ENCODE measurements around the gene WDPCP. TPM values are rescaled to one million over a fixed set of nuclear protein-coding genes. Genes with fewer than 3 reads are reported as not detected.
A peak's percentile ranks its signal among the peaks of the same experiment; 100 is the strongest.

Gene WDPCP
- total RNA-seq, 4 donors from 2014 or later, result 6.5 to 41.3 (median 7.4) TPM

DNA sequence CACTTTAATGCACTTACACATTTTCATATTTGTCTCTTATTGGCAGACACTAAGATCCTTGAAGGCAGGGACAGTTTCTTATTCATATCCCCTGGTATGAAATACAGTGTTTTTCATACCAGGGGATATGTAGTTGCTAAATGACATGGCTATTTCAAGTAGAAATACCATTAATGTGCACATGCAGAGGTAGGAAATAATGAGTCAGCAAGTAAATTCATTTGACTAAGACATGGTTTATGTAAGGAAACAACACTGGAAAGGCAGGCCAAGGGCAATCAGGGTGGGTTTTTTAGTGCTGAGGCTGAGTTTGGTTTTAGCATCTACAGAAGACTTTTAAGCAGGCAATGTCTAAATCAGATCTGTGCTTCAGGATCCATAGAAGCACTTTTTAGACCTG, 155.9 kb downstream of the WDPCP start:
- DNase-seq, result no peak
- Histone ChIP-seq H3K27ac (no peak overlapping the region), H3K4me3 (no peak overlapping the region), H3K36me3 (no peaks in the 10 kb centered on the region), H3K9me3 (no peaks in the 10 kb centered on the region), H3K27me3 (no peaks in the 10 kb centered on the region), H3K4me1 (no peaks in the 10 kb centered on the region)
- TF ChIP-seq, protein P1, sequence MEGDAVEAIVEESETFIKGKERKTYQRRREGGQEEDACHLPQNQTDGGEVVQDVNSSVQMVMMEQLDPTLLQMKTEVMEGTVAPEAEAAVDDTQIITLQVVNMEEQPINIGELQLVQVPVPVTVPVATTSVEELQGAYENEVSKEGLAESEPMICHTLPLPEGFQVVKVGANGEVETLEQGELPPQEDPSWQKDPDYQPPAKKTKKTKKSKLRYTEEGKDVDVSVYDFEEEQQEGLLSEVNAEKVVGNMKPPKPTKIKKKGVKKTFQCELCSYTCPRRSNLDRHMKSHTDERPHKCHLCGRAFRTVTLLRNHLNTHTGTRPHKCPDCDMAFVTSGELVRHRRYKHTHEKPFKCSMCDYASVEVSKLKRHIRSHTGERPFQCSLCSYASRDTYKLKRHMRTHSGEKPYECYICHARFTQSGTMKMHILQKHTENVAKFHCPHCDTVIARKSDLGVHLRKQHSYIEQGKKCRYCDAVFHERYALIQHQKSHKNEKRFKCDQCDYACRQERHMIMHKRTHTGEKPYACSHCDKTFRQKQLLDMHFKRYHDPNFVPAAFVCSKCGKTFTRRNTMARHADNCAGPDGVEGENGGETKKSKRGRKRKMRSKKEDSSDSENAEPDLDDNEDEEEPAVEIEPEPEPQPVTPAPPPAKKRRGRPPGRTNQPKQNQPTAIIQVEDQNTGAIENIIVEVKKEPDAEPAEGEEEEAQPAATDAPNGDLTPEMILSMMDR (IDR thresholded peaks at IDR 0.05), result no peak
- TF ChIP-seq POLR2A (IDR thresholded peaks at IDR 0.05), result no peak

DNA sequence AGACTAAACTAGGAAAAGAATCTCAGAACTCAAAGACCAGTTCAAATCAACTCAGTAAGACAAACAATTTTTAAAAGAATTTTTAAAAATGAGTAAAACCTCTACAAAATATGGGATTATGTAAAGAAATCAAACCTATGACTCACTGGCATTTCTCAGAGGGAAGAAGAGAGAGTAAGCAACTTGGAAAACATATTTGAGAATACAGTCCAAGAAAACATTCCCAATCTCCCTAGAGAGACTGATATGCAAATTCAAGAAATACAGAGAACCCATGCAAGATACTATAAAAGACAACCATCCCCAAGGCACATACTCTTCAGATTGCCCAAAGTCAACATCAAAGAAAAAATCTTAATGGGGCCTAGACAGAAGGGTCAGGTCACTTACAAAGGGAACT, 162.7 kb downstream of the WDPCP start:
- TF ChIP-seq POLR2A (IDR thresholded peaks at IDR 0.05), result no peak
- TF ChIP-seq, protein P1 (IDR thresholded peaks at IDR 0.05), result no peak
- H3K4me3 ChIP-seq, result no peak overlapping the region
- no peaks in the 10 kb centered on the region for H3K4me1 ChIP-seq
- no peak for DNase-seq
- H3K27ac ChIP-seq, result no peak overlapping the region
- H3K36me3 ChIP-seq, result no peaks in the 10 kb centered on the region
- no peaks in the 10 kb centered on the region for H3K9me3 ChIP-seq
- no peaks in the 10 kb centered on the region for H3K27me3 ChIP-seq

DNA sequence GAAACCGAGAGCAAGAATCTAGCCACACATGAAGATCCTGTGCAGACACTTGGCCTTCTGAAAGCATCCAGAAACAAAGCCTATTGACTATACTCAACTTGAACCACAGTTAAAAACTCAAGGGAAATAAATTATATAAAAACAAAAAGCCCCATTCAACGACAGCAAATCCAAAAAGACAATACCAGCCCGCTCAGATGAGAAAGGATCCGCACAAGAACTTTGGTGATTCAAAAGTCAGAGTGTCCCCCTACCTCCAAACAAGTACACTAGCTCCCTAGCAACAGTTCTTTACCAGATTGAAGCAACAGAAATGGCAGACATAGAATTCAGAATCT, 163.2 kb downstream of the WDPCP start:
- Histone ChIP-seq H3K9me3 (no peaks in the 10 kb centered on the region), H3K27me3 (no peaks in the 10 kb centered on the region), H3K36me3 (no peaks in the 10 kb centered on the region), H3K27ac (no peak overlapping the region), H3K4me3 (no peak overlapping the region), H3K4me1 (no peaks in the 10 kb centered on the region)
- TF ChIP-seq, protein P1 (IDR thresholded peaks at IDR 0.05), result no peak
- no peak for TF ChIP-seq POLR2A (IDR thresholded peaks at IDR 0.05)
- no peak for DNase-seq

DNA sequence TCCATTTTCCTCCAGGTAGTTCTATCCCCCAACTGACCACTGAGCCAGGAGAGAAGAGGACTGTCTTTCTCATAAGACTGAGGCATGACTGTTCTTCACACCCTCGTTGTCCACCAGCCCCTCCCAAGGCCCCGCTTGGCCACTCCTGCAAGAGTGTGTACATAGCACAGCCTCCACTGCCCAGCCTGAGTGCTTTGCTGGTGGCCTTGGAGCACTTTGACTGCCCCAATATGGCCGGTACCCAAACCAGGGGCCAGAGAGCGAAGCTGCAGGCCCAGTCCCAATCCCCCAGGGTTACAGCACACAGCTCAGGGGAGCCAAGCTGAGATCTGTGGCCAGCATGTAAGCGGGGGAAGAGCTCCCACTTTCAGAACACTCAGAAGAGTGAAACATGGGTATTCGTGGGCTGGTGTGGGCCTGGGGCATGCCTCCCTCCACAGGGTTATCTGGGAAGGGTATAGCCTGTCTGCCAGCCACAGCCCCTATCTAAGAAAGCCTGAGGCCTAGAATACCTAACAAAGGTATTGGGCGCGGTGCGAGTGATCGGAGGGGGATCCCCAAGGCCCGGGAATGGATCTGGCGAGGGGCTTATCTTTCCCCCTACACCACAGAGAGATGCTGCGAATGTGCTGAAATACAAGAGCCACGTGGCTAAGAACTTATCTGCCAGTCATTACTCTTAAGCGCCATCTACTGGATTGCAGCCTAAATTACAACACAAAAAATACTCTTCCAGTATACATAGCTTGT, 163.8 kb downstream of the WDPCP start:
- no peak overlapping the region for H3K4me3 ChIP-seq
- no peaks in the 10 kb centered on the region for H3K27me3 ChIP-seq
- no peaks in the 10 kb centered on the region for H3K4me1 ChIP-seq
- no peak for DNase-seq
- no peak for TF ChIP-seq POLR2A (IDR thresholded peaks at IDR 0.05)
- TF ChIP-seq, protein P1 (IDR thresholded peaks at IDR 0.05), result peak in 4 of 6 experiments; percentile 20 to 46 (median 34)
- no peak overlapping the region for H3K27ac ChIP-seq
- no peaks in the 10 kb centered on the region for H3K36me3 ChIP-seq
- no peaks in the 10 kb centered on the region for H3K9me3 ChIP-seq

DNA sequence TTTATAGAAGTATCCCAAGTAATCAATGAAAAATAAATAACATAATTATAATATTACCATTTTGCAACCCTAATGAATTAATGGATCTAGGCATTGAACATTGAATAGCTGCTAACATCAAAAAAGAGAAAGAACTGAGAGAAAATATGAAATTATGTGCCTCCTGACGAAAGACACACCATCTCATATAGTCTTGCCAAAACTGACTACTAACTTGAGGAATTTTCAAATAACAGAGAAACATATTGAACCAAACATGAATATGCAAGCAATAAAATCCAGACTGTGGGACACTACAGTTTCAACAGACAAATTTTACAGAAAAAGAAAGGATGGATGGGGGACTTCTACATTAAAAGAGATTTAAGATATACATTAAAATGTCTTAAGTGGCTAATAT, 165.7 kb downstream of the WDPCP start:
- H3K27ac ChIP-seq, result no peak overlapping the region
- no peaks in the 10 kb centered on the region for H3K9me3 ChIP-seq
- H3K4me3 ChIP-seq, result no peak overlapping the region
- H3K36me3 ChIP-seq, result no peaks in the 10 kb centered on the region
- TF ChIP-seq POLR2A (IDR thresholded peaks at IDR 0.05), result no peak
- TF ChIP-seq, protein P1 (IDR thresholded peaks at IDR 0.05), result no peak
- no peak for DNase-seq
- no peaks in the 10 kb centered on the region for H3K4me1 ChIP-seq
- no peaks in the 10 kb centered on the region for H3K27me3 ChIP-seq
